Omental fat pad (tissue), 4 donors: ENCODE data around the gene GALNTL6. TPM values are rescaled to one million over a fixed set of nuclear protein-coding genes. Genes with fewer than 3 reads are reported as not detected.

ENCODE experiments used
- ATAC-seq: fragments of 150-250 bp; one replicate; pipeline ENCODE4 v1.9.1; 2016; ENCODE audit warnings: mild to moderate bottlenecking, moderate library complexity; ENCODE audit not compliant: low FRiP score
- DNase-seq: peaks from one replicate; pipeline ENCODE4 v3.0.0-alpha.2; 2019; ENCODE audit warnings: low spot score
- CTCF ChIP-seq, 3 donors: fragments of 450-650 bp; IDR thresholded peaks; one replicate each; pipeline ENCODE4 v1.5.1; 2016 to 2017; ENCODE audit warnings: antibody characterized with exemption in 3 of 3, mild to moderate bottlenecking in 3 of 3, moderate library complexity in 2 of 3
- total RNA-seq, 4 donors: library from RNA; depleted of rRNA; stranded (reverse); fragments of >200 nt; gene quantifications; one replicate each; pipeline ENCODE4 v1.1.0, GENCODE V29; 2016

Gene GALNTL6
- total RNA-seq, 4 donors from 2014 or later, result not detected

DNA sequence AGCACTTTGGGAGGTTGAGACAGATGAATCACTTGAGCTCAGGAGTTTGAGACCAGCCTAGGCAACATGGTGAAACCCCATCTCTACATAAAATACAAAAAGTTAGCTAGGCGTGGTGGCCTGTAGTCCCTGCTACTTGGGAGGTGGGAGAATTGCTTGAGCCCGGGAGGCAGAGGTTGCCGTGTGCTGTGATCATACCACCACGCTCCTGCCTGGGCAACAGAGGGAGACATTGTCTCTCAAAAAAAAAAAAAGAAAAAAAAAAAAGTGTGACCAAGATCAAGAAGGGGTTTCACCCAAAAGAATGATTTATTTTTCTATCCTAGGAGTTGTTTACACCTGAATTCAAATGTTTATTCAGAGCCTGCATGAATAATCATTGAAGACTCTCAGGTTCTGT lies 783.0 kb downstream of the GALNTL6 start:
- no peak for DNase-seq
- no peak for ATAC-seq
- TF ChIP-seq CTCF (IDR thresholded peaks at IDR 0.05), result no peak

DNA sequence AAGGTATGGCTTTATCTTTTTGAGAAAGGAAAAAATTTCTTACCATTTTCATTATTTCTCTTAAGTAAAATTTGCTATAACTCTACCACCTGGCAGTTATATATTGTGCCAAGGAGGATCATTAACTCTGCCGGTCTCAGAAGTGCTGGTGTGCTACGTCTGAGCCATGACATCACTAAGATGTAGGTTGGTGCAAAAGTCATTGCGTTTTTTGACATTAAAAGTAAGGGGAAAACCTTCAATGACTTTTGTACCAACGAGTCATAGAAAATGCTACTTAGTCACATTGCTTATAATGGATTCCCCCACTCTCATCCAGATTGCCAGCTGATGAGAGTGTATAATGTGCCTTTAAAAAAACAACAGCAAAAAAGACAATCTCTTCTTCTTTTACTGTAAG lies 786.4 kb downstream of the GALNTL6 start:
- ATAC-seq (no peak), DNase-seq (no peak)

GRCh38 chr4:172601195-172601594 lies 788.0 kb downstream of the GALNTL6 start:
- DNase-seq (no peak), ATAC-seq (no peak)
- no peak for TF ChIP-seq CTCF (IDR thresholded peaks at IDR 0.05)

More for the DNA sequence above, 786.4 kb downstream of the GALNTL6 start:
- TF ChIP-seq CTCF (IDR thresholded peaks at IDR 0.05), result no peak

GRCh38 chr4:172619218-172619617 lies 806.0 kb downstream of the GALNTL6 start:
- no peak for DNase-seq
- no peak for ATAC-seq
- TF ChIP-seq CTCF (IDR thresholded peaks at IDR 0.05), result no peak

DNA sequence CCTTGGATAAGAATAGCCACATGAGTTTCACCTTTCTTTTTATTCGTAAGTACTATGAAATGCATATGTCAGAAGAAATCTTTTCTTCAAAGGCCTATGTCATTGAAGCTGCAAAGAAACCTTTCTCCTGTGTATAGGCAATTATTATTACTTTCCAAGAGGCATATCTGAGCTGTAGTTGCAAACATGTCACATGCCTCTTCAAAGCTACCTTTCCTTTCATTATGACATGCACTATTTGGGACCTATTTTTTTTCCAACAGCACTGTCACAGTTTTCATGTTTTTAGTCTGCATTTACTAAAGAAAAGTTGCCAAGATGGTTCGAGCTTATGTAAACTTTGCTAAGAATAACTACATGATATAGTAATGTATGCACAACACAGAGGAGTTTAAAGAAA lies 806.6 kb downstream of the GALNTL6 start:
- DNase-seq (no peak), ATAC-seq (no peak)
- no peak for TF ChIP-seq CTCF (IDR thresholded peaks at IDR 0.05)

DNA sequence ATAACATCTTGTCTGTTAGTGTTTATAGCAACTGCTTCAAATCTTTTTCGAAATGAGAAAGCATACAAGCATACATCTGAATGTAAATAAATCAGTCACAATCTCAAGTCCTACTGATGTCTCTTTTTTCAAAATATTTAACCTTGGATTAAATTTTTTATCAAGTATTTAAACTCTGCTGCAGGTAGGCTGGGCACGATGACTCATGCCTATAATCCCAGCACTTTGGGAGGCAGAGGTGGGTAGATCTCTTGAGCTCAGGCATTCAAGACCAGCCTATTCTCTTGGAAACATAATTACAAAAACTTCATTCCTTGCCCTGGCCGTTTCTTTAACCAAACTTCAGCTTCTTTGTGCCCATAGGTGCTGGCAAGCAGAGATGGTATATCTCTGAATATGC lies 815.1 kb downstream of the GALNTL6 start:
- DNase-seq, result no peak
- TF ChIP-seq CTCF (IDR thresholded peaks at IDR 0.05), result no peak
- ATAC-seq, result no peak

DNA sequence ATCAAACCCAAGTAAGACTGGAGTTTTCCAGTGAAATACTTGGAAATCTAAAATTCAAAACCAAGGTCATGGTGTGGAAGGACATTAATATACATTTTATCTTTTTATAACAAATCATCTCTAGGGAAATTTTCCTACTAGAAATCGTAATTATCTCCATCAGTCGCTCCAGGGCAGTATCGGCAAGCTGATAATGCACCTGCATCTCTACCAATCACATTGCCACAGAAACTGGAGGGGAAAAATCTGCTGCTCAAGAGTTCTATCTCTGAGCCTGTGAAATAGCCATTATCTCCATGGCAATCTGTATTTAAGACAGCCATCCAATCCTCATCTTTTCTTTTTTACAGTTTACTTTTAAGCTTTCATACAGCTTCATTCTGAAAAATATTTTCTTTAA lies 817.1 kb downstream of the GALNTL6 start:
- DNase-seq (no peak), ATAC-seq (no peak)
- TF ChIP-seq CTCF (IDR thresholded peaks at IDR 0.05), result no peak
